ENCODE measurements around the gene RAP1GAP2.

RAP1GAP2 gene

DNA sequence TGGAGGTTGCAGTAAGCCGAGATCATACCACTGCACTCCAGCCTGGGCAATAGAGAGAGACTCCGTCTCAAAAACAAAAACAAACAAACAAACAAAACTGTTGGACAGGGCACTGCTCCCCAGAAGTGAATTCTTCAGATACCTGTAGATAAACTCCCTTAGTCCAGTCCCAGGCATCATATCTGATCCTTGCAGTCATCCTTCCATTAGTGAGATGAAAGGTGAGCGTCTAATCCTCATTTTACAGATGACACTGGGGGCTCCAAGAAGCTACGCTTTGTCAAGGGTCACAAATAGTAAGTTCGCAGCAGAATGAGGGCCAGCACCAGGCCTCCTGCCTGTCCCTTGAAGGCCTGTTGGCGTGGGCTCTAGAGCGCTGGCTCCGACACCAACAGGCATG lies 165.2 kb downstream of the RAP1GAP2 start:
- TF ChIP-seq, protein P1, sequence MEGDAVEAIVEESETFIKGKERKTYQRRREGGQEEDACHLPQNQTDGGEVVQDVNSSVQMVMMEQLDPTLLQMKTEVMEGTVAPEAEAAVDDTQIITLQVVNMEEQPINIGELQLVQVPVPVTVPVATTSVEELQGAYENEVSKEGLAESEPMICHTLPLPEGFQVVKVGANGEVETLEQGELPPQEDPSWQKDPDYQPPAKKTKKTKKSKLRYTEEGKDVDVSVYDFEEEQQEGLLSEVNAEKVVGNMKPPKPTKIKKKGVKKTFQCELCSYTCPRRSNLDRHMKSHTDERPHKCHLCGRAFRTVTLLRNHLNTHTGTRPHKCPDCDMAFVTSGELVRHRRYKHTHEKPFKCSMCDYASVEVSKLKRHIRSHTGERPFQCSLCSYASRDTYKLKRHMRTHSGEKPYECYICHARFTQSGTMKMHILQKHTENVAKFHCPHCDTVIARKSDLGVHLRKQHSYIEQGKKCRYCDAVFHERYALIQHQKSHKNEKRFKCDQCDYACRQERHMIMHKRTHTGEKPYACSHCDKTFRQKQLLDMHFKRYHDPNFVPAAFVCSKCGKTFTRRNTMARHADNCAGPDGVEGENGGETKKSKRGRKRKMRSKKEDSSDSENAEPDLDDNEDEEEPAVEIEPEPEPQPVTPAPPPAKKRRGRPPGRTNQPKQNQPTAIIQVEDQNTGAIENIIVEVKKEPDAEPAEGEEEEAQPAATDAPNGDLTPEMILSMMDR (conservative IDR thresholded peaks at IDR 0.05; ENCODE audit: low read length) = no peak
- no peak overlapping the region for H3K4me3 ChIP-seq (ENCODE audit: low read length)

DNA sequence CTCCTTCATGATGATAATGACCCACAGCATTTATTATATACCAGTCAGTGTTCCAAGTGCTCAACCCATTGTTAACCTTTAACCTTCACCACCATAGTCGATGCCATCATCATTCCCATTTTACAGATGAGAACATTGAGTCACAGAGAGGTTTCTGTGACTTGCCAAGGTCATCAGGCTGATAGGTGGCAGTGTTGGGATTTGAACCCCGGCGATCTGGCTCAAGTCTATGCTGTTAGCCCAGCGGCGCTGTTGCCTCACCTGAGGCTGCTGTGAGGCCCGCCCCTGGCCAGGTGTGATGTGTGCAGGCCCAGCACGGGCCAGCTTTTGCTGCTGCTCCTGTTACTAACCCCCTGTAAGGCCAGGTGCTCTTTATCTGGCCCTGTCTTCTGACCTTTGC lies 166.0 kb downstream of the RAP1GAP2 start:
- H3K4me3 ChIP-seq (ENCODE audit: low read length) = no peak overlapping the region
- TF ChIP-seq, protein P1 (conservative IDR thresholded peaks at IDR 0.05; ENCODE audit: low read length) = no peak
- no peak for DNase-seq (ENCODE audit: low read depth)

More for the DNA sequence above, 165.2 kb downstream of the RAP1GAP2 start:
- no peak for DNase-seq (ENCODE audit: low read depth)

GRCh38 chr17:2962729-2963128 lies 166.5 kb downstream of the RAP1GAP2 start:
- TF ChIP-seq, protein P1 (conservative IDR thresholded peaks at IDR 0.05; ENCODE audit: low read length) = no peak
- no peak overlapping the region for H3K4me3 ChIP-seq (ENCODE audit: low read length)
- DNase-seq (ENCODE audit: low read depth) = no peak

DNA sequence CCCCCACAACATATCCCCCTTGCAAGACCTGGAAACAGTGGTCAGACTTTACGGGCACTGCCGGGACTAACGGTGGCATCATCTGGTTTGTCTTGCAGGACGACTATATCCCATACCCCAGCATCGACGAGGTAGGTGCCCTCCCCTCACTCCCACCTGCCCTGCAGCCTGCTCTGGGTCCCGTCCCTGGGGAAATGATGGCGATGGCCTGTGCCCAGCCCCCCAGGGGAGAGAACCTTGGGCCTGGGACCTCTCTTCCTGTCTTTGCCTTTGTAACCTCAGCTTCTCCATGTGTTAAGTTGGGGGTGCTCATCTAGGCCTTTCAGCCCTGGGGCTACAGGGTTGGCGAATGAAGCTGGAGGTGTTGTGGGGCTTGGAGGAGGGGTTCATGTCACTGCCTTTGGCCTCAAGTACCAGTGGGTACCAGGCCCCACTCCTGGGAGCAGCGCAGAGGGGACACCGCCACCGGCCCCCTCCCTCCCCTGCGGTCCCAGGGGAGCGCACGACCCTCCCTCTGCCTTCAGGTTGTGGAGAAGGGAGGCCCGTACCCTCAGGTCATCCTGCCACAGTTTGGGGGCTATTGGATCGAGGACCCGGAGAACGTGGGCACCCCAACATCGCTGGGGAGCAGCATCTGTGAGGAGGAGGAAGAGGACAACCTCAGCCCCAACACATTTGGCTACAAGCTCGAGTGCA lies 167.2 kb downstream of the RAP1GAP2 start:
- no peak overlapping the region for H3K4me3 ChIP-seq (ENCODE audit: low read length)
- TF ChIP-seq, protein P1 (conservative IDR thresholded peaks at IDR 0.05; ENCODE audit: low read length) = no peak

GRCh38 chr17:2964028-2964356 lies 167.8 kb downstream of the RAP1GAP2 start:
- H3K4me3 ChIP-seq (ENCODE audit: low read length) = no peak overlapping the region
- TF ChIP-seq, protein P1 (conservative IDR thresholded peaks at IDR 0.05; ENCODE audit: low read length) = no peak
- DNase-seq (ENCODE audit: low read depth) = no peak

More for the DNA sequence above, 167.2 kb downstream of the RAP1GAP2 start:
- DNase-seq (ENCODE audit: low read depth) = no peak

GRCh38 chr17:2964370-2964769 lies 168.1 kb downstream of the RAP1GAP2 start:
- TF ChIP-seq, protein P1 (conservative IDR thresholded peaks at IDR 0.05; ENCODE audit: low read length) = no peak
- H3K4me3 ChIP-seq (ENCODE audit: low read length) = no peak overlapping the region
- DNase-seq (ENCODE audit: low read depth) = no peak

GRCh38 chr17:2964831-2965230 lies 168.6 kb downstream of the RAP1GAP2 start:
- TF ChIP-seq, protein P1 (conservative IDR thresholded peaks at IDR 0.05; ENCODE audit: low read length) = no peak
- H3K4me3 ChIP-seq (ENCODE audit: low read length) = no peak overlapping the region

More at GRCh38 chr17:2964831-2965230, 168.6 kb downstream of the RAP1GAP2 start:
- DNase-seq (ENCODE audit: low read depth) = no peak

Measured in AG10803 (cell line).